ENCODE results near the gene HIRA. TPM values are rescaled to one million over a fixed set of nuclear protein-coding genes. Genes with fewer than 3 reads are reported as not detected.

HIRA gene
- total and polyA plus RNA-seq, 9 of the 15 experiments (the other 6 are each of a cell fraction or from before 2014, with no cell fraction given) = 0.96 to 132 (median 58.4) TPM

DNA sequence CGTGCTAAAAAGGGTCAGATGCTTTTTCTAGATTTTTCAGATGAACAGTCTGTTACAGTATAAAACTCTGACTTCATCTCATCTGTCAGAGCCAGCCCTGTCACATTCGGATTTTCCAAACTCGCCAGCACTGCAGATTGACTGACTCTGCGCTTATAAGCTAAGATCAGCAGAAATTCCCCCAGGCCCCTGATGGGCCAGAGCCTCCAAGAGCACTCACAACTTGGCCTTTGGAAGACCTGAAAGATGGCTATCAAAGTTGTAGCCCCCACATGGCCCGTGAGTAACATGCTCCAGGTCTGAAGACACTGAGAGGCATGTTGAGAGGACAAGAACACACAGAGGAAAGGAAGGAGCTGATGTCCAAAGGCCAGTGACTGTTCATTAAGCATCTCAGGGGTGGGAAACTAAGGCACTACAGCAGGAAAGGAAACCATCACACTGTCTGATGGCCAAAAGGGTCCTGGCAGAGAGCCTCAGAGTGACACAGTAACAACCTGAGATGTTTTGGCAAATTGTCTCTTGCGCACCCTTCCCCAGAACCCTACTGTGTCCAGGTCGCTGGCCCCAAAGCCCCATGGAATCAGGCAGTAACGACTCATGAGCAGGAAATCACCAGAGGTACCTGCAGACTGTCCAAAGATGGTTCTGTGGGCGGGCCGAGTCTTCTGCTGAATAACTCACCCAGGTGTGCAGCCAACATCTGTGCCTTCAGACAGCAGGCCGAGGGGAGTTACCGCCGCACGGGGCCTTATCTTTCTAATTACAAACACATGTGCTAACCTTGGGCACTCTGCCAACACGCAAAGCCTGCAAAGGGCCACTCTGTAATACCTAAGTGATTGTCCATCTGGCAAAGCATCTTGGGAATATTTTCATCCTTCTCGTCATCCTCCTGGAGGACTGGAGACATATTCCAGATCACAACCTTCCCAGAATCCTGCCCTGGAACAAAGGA lies 23.6 kb downstream of the HIRA start (continued):
- TF ChIP-seq, protein P1, sequence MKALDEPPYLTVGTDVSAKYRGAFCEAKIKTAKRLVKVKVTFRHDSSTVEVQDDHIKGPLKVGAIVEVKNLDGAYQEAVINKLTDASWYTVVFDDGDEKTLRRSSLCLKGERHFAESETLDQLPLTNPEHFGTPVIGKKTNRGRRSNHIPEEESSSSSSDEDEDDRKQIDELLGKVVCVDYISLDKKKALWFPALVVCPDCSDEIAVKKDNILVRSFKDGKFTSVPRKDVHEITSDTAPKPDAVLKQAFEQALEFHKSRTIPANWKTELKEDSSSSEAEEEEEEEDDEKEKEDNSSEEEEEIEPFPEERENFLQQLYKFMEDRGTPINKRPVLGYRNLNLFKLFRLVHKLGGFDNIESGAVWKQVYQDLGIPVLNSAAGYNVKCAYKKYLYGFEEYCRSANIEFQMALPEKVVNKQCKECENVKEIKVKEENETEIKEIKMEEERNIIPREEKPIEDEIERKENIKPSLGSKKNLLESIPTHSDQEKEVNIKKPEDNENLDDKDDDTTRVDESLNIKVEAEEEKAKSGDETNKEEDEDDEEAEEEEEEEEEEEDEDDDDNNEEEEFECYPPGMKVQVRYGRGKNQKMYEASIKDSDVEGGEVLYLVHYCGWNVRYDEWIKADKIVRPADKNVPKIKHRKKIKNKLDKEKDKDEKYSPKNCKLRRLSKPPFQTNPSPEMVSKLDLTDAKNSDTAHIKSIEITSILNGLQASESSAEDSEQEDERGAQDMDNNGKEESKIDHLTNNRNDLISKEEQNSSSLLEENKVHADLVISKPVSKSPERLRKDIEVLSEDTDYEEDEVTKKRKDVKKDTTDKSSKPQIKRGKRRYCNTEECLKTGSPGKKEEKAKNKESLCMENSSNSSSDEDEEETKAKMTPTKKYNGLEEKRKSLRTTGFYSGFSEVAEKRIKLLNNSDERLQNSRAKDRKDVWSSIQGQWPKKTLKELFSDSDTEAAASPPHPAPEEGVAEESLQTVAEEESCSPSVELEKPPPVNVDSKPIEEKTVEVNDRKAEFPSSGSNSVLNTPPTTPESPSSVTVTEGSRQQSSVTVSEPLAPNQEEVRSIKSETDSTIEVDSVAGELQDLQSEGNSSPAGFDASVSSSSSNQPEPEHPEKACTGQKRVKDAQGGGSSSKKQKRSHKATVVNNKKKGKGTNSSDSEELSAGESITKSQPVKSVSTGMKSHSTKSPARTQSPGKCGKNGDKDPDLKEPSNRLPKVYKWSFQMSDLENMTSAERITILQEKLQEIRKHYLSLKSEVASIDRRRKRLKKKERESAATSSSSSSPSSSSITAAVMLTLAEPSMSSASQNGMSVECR (CRISPR knock-in tag; IDR thresholded peaks at IDR 0.05) = no peak
- TF ChIP-seq, protein P2, sequence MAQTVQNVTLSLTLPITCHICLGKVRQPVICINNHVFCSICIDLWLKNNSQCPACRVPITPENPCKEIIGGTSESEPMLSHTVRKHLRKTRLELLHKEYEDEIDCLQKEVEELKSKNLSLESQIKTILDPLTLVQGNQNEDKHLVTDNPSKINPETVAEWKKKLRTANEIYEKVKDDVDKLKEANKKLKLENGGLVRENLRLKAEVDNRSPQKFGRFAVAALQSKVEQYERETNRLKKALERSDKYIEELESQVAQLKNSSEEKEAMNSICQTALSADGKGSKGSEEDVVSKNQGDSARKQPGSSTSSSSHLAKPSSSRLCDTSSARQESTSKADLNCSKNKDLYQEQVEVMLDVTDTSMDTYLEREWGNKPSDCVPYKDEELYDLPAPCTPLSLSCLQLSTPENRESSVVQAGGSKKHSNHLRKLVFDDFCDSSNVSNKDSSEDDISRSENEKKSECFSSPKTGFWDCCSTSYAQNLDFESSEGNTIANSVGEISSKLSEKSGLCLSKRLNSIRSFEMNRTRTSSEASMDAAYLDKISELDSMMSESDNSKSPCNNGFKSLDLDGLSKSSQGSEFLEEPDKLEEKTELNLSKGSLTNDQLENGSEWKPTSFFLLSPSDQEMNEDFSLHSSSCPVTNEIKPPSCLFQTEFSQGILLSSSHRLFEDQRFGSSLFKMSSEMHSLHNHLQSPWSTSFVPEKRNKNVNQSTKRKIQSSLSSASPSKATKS (CRISPR knock-in tag; IDR thresholded peaks at IDR 0.05) = no peak
- TF ChIP-seq BDP1 (IDR thresholded peaks at IDR 0.05; ENCODE audit: insufficient read depth, insufficient read length) (no peak), ZC3H11A (IDR thresholded peaks at IDR 0.05; ENCODE audit: low read depth, low read length) (no peak), POLR2A (conservative IDR thresholded peaks at IDR 0.05) (peak; percentile 51; the same call in 1 of the 2 replicates), NCOA4 (IDR thresholded peaks at IDR 0.05; ENCODE audit: partially characterized antibody) (no peak), PTRF (tag; IDR thresholded peaks at IDR 0.05) (no peak), E2F3 (CRISPR knock-in tag; IDR thresholded peaks at IDR 0.05) (no peak; the same call in 1 of the 2 replicates), ZNF12 (CRISPR knock-in tag; IDR thresholded peaks at IDR 0.05) (no peak)
- TF ChIP-seq, protein P3, sequence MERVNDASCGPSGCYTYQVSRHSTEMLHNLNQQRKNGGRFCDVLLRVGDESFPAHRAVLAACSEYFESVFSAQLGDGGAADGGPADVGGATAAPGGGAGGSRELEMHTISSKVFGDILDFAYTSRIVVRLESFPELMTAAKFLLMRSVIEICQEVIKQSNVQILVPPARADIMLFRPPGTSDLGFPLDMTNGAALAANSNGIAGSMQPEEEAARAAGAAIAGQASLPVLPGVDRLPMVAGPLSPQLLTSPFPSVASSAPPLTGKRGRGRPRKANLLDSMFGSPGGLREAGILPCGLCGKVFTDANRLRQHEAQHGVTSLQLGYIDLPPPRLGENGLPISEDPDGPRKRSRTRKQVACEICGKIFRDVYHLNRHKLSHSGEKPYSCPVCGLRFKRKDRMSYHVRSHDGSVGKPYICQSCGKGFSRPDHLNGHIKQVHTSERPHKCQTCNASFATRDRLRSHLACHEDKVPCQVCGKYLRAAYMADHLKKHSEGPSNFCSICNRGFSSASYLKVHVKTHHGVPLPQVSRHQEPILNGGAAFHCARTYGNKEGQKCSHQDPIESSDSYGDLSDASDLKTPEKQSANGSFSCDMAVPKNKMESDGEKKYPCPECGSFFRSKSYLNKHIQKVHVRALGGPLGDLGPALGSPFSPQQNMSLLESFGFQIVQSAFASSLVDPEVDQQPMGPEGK (CRISPR knock-in tag; IDR thresholded peaks at IDR 0.05; ENCODE audit: borderline replicate concordance) = no peak
- TF ChIP-seq, protein P4, sequence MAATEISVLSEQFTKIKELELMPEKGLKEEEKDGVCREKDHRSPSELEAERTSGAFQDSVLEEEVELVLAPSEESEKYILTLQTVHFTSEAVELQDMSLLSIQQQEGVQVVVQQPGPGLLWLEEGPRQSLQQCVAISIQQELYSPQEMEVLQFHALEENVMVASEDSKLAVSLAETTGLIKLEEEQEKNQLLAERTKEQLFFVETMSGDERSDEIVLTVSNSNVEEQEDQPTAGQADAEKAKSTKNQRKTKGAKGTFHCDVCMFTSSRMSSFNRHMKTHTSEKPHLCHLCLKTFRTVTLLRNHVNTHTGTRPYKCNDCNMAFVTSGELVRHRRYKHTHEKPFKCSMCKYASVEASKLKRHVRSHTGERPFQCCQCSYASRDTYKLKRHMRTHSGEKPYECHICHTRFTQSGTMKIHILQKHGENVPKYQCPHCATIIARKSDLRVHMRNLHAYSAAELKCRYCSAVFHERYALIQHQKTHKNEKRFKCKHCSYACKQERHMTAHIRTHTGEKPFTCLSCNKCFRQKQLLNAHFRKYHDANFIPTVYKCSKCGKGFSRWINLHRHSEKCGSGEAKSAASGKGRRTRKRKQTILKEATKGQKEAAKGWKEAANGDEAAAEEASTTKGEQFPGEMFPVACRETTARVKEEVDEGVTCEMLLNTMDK (IDR thresholded peaks at IDR 0.05; ENCODE audit: borderline replicate concordance, insufficient read depth, low read depth, low read length, poor library complexity, severe bottlenecking) = no peak
- TF ChIP-seq, protein P5, sequence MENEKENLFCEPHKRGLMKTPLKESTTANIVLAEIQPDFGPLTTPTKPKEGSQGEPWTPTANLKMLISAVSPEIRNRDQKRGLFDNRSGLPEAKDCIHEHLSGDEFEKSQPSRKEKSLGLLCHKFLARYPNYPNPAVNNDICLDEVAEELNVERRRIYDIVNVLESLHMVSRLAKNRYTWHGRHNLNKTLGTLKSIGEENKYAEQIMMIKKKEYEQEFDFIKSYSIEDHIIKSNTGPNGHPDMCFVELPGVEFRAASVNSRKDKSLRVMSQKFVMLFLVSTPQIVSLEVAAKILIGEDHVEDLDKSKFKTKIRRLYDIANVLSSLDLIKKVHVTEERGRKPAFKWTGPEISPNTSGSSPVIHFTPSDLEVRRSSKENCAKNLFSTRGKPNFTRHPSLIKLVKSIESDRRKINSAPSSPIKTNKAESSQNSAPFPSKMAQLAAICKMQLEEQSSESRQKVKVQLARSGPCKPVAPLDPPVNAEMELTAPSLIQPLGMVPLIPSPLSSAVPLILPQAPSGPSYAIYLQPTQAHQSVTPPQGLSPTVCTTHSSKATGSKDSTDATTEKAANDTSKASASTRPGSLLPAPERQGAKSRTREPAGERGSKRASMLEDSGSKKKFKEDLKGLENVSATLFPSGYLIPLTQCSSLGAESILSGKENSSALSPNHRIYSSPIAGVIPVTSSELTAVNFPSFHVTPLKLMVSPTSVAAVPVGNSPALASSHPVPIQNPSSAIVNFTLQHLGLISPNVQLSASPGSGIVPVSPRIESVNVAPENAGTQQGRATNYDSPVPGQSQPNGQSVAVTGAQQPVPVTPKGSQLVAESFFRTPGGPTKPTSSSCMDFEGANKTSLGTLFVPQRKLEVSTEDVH (IDR thresholded peaks at IDR 0.05; ENCODE audit: low read depth, partially characterized antibody) = no peak
